K562 (cell line): ENCODE data around the gene GPR142. TPM values are rescaled to one million over a fixed set of nuclear protein-coding genes. Genes with fewer than 3 reads are reported as not detected.

ENCODE experiments used
- ATAC-seq: fragments of 200-7000 bp; cut with Tn5 transposase; 3 replicates; pipeline ENCODE4 v1.9.1; 2020; ENCODE audit warnings: moderate library complexity
- BruUV-seq: library from RNA; stranded (reverse); fragments of 400-500 nt; replicated peaks from 2 replicates; lab custom pipeline; 2021; lab: Mats Ljungman, UMichigan
- CTCF ChIA-PET: fragments of 300-600 bp; formaldehyde crosslinking; extraction: SDS; loops from one replicate; lab custom pipeline; 2021; ENCODE audit warnings: low intra/inter-chr PET ratio; lab: Yijun Ruan, JAX
- POLR2A ChIA-PET: fragments of 300-600, 350-650 bp; sonication (Branson Sonifier 250); formaldehyde crosslinking; extraction: SDS; loops from one replicate; lab custom pipeline; 2021; ENCODE audit warnings: antibody characterized with exemption, inconsistent platforms; lab: Yijun Ruan, JAX
- DNase-seq, 4 experiments: peaks; one replicate each; pipeline versions ENCODE4 v3.0.0 to v3.0.0-alpha.2; 2011 to 2018; ENCODE audit warnings: low spot score in 3 of 4, mixed read lengths in 3 of 4; ENCODE audit errors: extremely low read depth in 1 of 4
- FAIRE-seq: peaks from 2 replicates; lab custom pipeline; 2011; peaks lifted over from hg19 to GRCh38; lab: Jason Lieb, UNC
- H2AFZ ChIP-seq: 2 replicates; pipeline ENCODE4 v1.6.0; 2011; ENCODE audit warnings: low read depth, low read length, control low read depth, inconsistent platforms
- H3K27ac ChIP-seq: fragments of 200-600 bp; 3 replicates; pipeline ENCODE4 v1.8.0; 2011; ENCODE audit warnings: low read depth, mild to moderate bottlenecking, control low read depth, inconsistent platforms, low read length, moderate library complexity, mixed read lengths; ENCODE audit errors: extremely low read depth
- H3K27me3 ChIP-seq, 2 experiments: fragments of 300-600 bp in 1 of 2; 2 replicates in 1 of 2; 3 replicates in 1 of 2; pipeline versions ENCODE4 v1.6.0 to v1.8.0; 2011; ENCODE audit warnings: inconsistent platforms in 2 of 2, low read length in 2 of 2, mild to moderate bottlenecking in 1 of 2, mixed read lengths in 1 of 2, moderate library complexity in 1 of 2; ENCODE audit not compliant: control insufficient read depth in 2 of 2, insufficient read depth in 2 of 2
- H3K36me3 ChIP-seq: fragments of 300-600 bp; 3 replicates; pipeline ENCODE4 v1.8.0; 2011; ENCODE audit warnings: mild to moderate bottlenecking, low read length, inconsistent platforms; ENCODE audit not compliant: control insufficient read depth, insufficient read depth
- H3K4me1 ChIP-seq, 2 experiments: fragments of 200-600 bp in 1 of 2; replicated peaks in 1 of 2; 2 replicates in 1 of 2; 3 replicates in 1 of 2; pipeline versions ENCODE4 v1.5.1 to v1.8.0; 2011; ENCODE audit warnings: inconsistent platforms in 2 of 2, low read length in 2 of 2, mild to moderate bottlenecking in 1 of 2, mixed read lengths in 1 of 2, moderate library complexity in 1 of 2; ENCODE audit not compliant: control insufficient read depth in 2 of 2, insufficient read depth in 2 of 2
- H3K4me2 ChIP-seq: 2 replicates; pipeline ENCODE4 v1.6.1; 2011; ENCODE audit warnings: low read length, control low read depth, inconsistent platforms, mixed read lengths; ENCODE audit not compliant: insufficient read depth
- H3K4me3 ChIP-seq: fragments of 200-600 bp; sonication (generic), shearing (Covaris generic); 2 replicates; pipeline ENCODE4 v1.5.1; 2016; ENCODE audit warnings: control low read depth, inconsistent platforms
- H3K79me2 ChIP-seq: fragments of 200-600 bp; 3 replicates; pipeline ENCODE4 v1.8.0; 2011; ENCODE audit warnings: low read length, inconsistent platforms; ENCODE audit not compliant: control insufficient read depth, insufficient read depth
- H3K9ac ChIP-seq, 2 experiments: 2 replicates each; pipeline versions ENCODE4 v1.6.0 to v1.6.1; 2011; ENCODE audit warnings: low read depth in 2 of 2, low read length in 2 of 2, control low read depth in 1 of 2, inconsistent platforms in 1 of 2, mild to moderate bottlenecking in 1 of 2, mixed read lengths in 1 of 2; ENCODE audit not compliant: insufficient read depth in 1 of 2
- H3K9me1 ChIP-seq: one replicate; pipeline ENCODE4 v1.6.0; 2011; ENCODE audit warnings: inconsistent platforms, mild to moderate bottlenecking, low read length, moderate library complexity; ENCODE audit not compliant: control insufficient read depth, insufficient read depth
- H3K9me3 ChIP-seq: replicated peaks from 2 replicates; pipeline ENCODE4 v1.5.1; 2011; ENCODE audit warnings: low read depth, low read length, inconsistent platforms; ENCODE audit not compliant: control insufficient read depth, insufficient read depth
- H4K20me1 ChIP-seq: replicated peaks from 2 replicates; pipeline ENCODE4 v1.6.1; 2011; ENCODE audit warnings: low read length, inconsistent platforms, mixed read lengths; ENCODE audit not compliant: control insufficient read depth, insufficient read depth
- BCOR ChIP-seq: fragments of 450-650 bp; IDR thresholded peaks from 2 replicates; pipeline ENCODE4 v1.6.1; 2016
- KDM1A ChIP-seq, 2 experiments: fragments of 450-650 bp; IDR thresholded peaks; 2 replicates each; pipeline ENCODE4 v1.6.1; 2016; ENCODE audit warnings: mild to moderate bottlenecking in 2 of 2
- RBM25 ChIP-seq: fragments of 200-400 bp; formaldehyde crosslinking; IDR thresholded peaks from 2 replicates; pipeline ENCODE4 v1.6.1; 2018; ENCODE audit warnings: low read length, low read depth, moderate library complexity; ENCODE audit not compliant: severe bottlenecking
- SREBF2 ChIP-seq: sonication (generic); formaldehyde crosslinking; IDR thresholded peaks from 2 replicates; pipeline ENCODE4 v1.4.0; 2020; ENCODE audit warnings: mild to moderate bottlenecking, missing genetic modification reagents
- ZFP36 ChIP-seq: fragments of 150-350 bp; IDR thresholded peaks from 2 replicates; pipeline ENCODE4 v1.6.1; 2018; ENCODE audit warnings: low read length, low read depth; ENCODE audit not compliant: partially characterized antibody
- WGBS: fragments of 100-300 bp; shearing (Covaris generic); methylation state at CpG from one replicate; pipeline ENCODE4 v1.1.6; 2016; ENCODE audit warnings: low coverage, mixed read lengths; ENCODE audit not compliant: insufficient coverage; ENCODE audit errors: missing lambda C conversion rate; 5-methylcytosine and 5-hydroxymethylcytosine counted together
- in situ Hi-C: fragments of 300-500 bp; cut with MboI; formaldehyde crosslinking; loops from 4 replicates; pipeline ENCODE4 v1.15.0; 2018; ENCODE audit warnings: inconsistent platforms, mixed read lengths
- intact Hi-C: fragments of 100-400 bp; cut with micrococcal nuclease; formaldehyde crosslinking; loops from 2 replicates; pipeline ENCODE4 v1.14.2; 2022
- polyA plus RNA-seq, 8 experiments: library from polyadenylated mRNA; depleted of rRNA in 4 of 8; stranded (reverse) in 5 of 8; unstranded in 3 of 8; fragments of >200 nt; fragmentation: Nextera tagmentation in 2 of 8; fragmentation: Illumina TruSeq in 1 of 8; extraction: Ambion mirVana in 2 of 8; extraction: Trizol in 1 of 8; gene quantifications; 2 replicates each; pipeline versions ENCODE4 v1.2.1 to v1.2.3, GENCODE V29; 2011 to 2014; ENCODE audit warnings: inconsistent platforms in 1 of 8, missing spikeins in 1 of 8
- total RNA-seq, 7 experiments: library from RNA; depleted of rRNA in 6 of 7; stranded (reverse); fragments of >200 nt in 6 of 7; fragmentation: Illumina TruSeq in 2 of 7; extraction: Trizol in 2 of 7; gene quantifications; 2 replicates each; pipeline versions ENCODE4 v1.2.1 to v1.2.3, GENCODE V29; 2011 to 2021; ENCODE audit warnings: low replicate concordance in 1 of 7

Gene GPR142
- total and polyA plus RNA-seq, 9 of the 15 experiments (the other 6 are each of a cell fraction or from before 2014, with no cell fraction given): not detected

DNA sequence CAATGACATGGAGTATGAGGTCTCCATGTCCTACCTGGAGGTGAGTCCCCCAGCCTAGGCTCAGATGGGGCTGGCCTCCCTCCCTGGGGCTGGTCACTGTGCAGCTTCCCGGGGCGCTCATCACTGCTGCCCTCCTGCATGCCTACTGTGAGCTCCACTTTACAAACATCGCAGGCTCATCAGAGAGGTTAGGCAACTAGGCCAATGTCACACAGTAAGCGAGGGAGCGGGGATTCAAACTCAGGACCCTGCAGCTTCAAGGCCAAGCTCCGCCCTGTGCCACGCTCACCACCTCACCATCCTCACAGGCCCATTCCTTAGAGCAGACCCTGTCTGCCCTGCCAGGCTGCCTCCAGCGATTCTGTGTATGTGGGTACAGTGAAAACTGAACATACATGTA is 24.2 kb upstream of the GPR142 start:
- Histone ChIP-seq H3K9ac (0 out of 4 replicates have a peak overlapping the region, but pooled peaks of 1 of the 2 experiments have one; percentile 4), H3K9me3 (no peaks in the 10 kb centered on the region), H3K4me3 (no peak overlapping the region), H3K27me3 (peaks cover 25 to 82% of the 10 kb centered on the region in 2 experiments), H2AFZ (no peak overlapping the region), H3K27ac (no peak overlapping the region), H3K4me2 (no peak overlapping the region), H3K36me3 (no peaks in the 10 kb centered on the region), H4K20me1 (peaks cover 25% of the 10 kb centered on the region), H3K9me1 (no peaks in the 10 kb centered on the region), H3K79me2 (no peaks in the 10 kb centered on the region), H3K4me1 (peaks cover 0 to 14% of the 10 kb centered on the region in 2 experiments; a peak in 2 of 5 replicates)
- ChIA-PET CTCF (no interaction called here), POLR2A (interaction anchor here (0.6 to 0.9 kb wide), 2 partner anchors 10 to 35 kb away, joined by 3 to 4 read pairs; no protein-coding TSS in a partner anchor)
- ATAC-seq (no peak), FAIRE-seq (no peak), DNase-seq (no peak)
- in situ Hi-C loops (no loop called here), intact Hi-C loops (no loop called here)
- 15% methylated on average over 8 of the region's 8 CpGs for WGBS
- TF ChIP-seq SREBF2 (CRISPR knock-in tag): no peak
- peak; percentile 54 for TF ChIP-seq ZFP36
- TF ChIP-seq BCOR: peak; percentile 62
- TF ChIP-seq KDM1A (IDR thresholded peaks at IDR 0.05): peak in 1 of 2 experiments; percentile 23; a peak in 1 of 4 replicates
- peak; percentile 71 for TF ChIP-seq RBM25
- no TSS peak for BruUV-seq
